ENCODE data around the gene PSMA6.

PSMA6 gene

DNA sequence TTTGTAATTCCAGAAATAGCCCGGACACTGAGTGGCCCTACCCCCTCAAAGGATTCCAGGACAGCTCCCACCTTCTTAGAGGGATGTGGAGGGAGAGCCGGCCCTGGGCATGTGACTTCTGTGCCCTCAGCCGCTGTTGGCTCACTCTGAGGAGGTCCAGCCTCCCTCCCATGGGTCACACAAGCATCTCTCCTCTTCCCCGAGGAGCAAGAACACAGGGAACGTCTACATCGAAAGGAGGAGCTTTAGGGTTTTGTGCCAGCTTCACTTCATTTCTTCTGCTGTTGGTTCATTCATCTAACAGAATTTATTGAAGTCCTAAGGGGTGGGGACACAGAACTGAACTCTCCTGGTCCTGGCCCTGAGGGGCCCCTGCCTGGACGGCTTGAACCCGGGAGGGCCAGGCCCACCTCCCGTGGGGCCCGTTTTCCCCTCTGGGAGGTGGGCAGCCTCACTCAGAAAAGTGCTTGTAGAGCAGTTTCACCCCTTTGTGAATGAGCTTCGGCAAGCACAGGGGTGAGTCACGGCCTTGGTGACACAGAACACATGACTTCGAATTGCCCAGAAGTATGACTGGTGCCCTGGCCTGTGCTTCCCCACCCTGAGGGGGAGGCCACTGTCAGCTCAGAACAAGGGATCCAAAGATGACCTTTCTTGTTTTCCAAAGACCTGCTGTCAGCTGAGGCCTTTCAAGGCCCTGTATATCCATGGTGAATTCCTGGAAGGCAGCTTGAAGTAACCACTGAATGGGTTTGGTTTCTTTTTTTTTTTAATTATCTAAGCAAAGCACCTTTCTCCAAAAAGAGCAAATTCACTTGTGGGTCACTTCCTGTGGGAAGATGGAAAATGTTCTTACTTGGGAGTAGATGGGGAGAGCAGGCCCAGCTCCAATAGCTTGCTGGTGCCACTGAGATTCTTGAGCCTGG, 73.2 kb downstream of the PSMA6 start:
- peak; percentile 52 to 68 for DNase-seq (ENCODE audit: low read depth in 2 of 2, low spot score in 1 of 2)

DNA sequence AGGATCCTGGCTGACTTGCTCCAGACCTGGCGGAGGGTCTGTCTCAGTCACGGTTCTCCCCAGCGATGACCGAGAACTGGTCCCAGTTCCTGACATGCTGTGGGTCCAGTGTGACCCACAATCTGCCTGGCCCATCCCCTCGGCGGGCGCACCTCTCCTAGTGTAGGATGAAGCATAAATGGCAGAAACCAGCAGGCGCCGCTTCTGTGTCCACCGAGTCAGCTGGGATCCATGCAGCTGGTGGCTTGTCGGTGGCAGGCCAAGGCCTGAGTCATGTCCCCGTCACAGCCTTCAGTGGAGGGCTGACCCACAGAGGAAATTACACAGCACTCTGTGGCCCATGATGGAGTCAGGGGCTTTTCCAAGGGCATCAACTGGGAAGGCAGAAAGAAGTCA, 73.9 kb downstream of the PSMA6 start:
- no peak for DNase-seq (ENCODE audit: low read depth in 2 of 2, low spot score in 1 of 2)

DNA sequence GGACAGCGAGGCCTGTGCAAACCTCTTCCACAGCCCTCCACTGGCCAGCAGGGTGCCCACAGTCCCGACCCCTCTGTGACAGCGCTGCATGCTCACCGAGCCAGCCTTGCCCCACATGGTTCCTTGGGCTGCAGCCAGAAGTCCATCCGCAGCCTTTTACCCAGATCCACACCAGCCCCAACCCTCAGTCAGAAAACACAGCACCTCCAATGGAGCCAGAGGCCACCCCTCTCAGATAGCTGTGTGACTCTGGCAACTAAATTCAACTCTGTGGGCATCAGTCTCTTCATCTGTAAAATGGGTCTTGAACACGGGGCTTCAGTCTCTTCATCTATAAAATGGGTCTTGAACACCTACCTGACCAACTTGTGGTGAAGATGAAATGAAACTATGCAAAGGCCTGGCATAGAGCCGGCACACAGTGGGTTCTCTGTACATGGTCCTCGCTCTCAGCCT, 74.4 kb downstream of the PSMA6 start:
- no peak for DNase-seq (ENCODE audit: low read depth in 2 of 2, low spot score in 1 of 2)

DNA sequence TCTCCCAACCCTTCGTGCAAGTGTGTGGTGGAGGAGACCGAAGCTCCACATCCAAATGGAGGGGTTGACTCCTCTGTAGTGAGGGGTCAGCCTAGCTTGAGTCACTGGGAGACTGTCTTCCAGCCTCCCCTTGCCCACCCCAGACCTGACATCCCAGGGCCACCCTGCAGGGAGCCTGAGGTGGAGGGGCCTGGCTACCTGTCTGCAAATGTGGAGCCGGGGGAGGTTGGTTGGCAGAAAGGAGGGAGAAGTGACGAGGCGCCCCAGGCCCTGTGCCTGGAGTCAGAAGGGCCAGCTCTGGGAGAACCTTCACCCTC, 74.8 kb downstream of the PSMA6 start:
- DNase-seq (ENCODE audit: low read depth in 2 of 2, low spot score in 1 of 2) = no peak
